ENCODE measurements around the gene ITPR1.

ITPR1 gene

GRCh38 chr3:4750306-4750968 lies 257.3 kb downstream of the ITPR1 start:
- Histone ChIP-seq H3K27me3 (ENCODE audit: insufficient read depth, insufficient read length) (no peaks in the 10 kb centered on the region), H3K9me3 (ENCODE audit: insufficient read depth, low read length) (no peaks in the 10 kb centered on the region), H3K4me1 (ENCODE audit: insufficient read depth, insufficient read length) (peaks cover 2% of the 10 kb centered on the region), H3K9ac (ENCODE audit: insufficient read length, low read depth) (no peak overlapping the region), H3K4me3 (ENCODE audit: insufficient read length, low read depth) (no peak overlapping the region), H3K36me3 (ENCODE audit: insufficient read depth, insufficient read length, low read length) (no peaks in the 10 kb centered on the region)
- TF ChIP-seq SUZ12 (IDR thresholded peaks at IDR 0.05; ENCODE audit: extremely low read depth, insufficient read depth, insufficient read length), result no peak
- TF ChIP-seq YY1 (IDR thresholded peaks at IDR 0.05; ENCODE audit: insufficient read depth, insufficient read length), result no peak
- TF ChIP-seq ZNF274 (IDR thresholded peaks at IDR 0.05; ENCODE audit: low read depth, low read length), result no peak
- no peak for DNase-seq (ENCODE audit: low read depth, low spot score)

GRCh38 chr3:4751029-4751501 lies 257.9 kb downstream of the ITPR1 start:
- H3K36me3 ChIP-seq (ENCODE audit: insufficient read depth, insufficient read length, low read length), result no peaks in the 10 kb centered on the region
- peaks cover 2% of the 10 kb centered on the region for H3K4me1 ChIP-seq (ENCODE audit: insufficient read depth, insufficient read length)
- no peak overlapping the region for H3K4me3 ChIP-seq (ENCODE audit: insufficient read length, low read depth)
- H3K27me3 ChIP-seq (ENCODE audit: insufficient read depth, insufficient read length), result no peaks in the 10 kb centered on the region
- H3K9ac ChIP-seq (ENCODE audit: insufficient read length, low read depth), result no peak overlapping the region
- no peaks in the 10 kb centered on the region for H3K9me3 ChIP-seq (ENCODE audit: insufficient read depth, low read length)
- TF ChIP-seq ZNF274 (IDR thresholded peaks at IDR 0.05; ENCODE audit: low read depth, low read length) (no peak), SUZ12 (IDR thresholded peaks at IDR 0.05; ENCODE audit: extremely low read depth, insufficient read depth, insufficient read length) (no peak), YY1 (IDR thresholded peaks at IDR 0.05; ENCODE audit: insufficient read depth, insufficient read length) (no peak)
- no peak for DNase-seq (ENCODE audit: low read depth, low spot score)

GRCh38 chr3:4751502-4752101 lies 258.5 kb downstream of the ITPR1 start:
- Histone ChIP-seq H3K9ac (ENCODE audit: insufficient read length, low read depth) (no peak overlapping the region), H3K36me3 (ENCODE audit: insufficient read depth, insufficient read length, low read length) (no peaks in the 10 kb centered on the region), H3K4me1 (ENCODE audit: insufficient read depth, insufficient read length) (peaks cover 2% of the 10 kb centered on the region), H3K4me3 (ENCODE audit: insufficient read length, low read depth) (no peak overlapping the region), H3K9me3 (ENCODE audit: insufficient read depth, low read length) (no peaks in the 10 kb centered on the region), H3K27me3 (ENCODE audit: insufficient read depth, insufficient read length) (no peaks in the 10 kb centered on the region)
- no peak for DNase-seq (ENCODE audit: low read depth, low spot score)
- no peak for TF ChIP-seq YY1 (IDR thresholded peaks at IDR 0.05; ENCODE audit: insufficient read depth, insufficient read length)
- TF ChIP-seq SUZ12 (IDR thresholded peaks at IDR 0.05; ENCODE audit: extremely low read depth, insufficient read depth, insufficient read length), result no peak
- TF ChIP-seq ZNF274 (IDR thresholded peaks at IDR 0.05; ENCODE audit: low read depth, low read length), result no peak

GRCh38 chr3:4752201-4753072 lies 259.3 kb downstream of the ITPR1 start:
- TF ChIP-seq ZNF274 (IDR thresholded peaks at IDR 0.05; ENCODE audit: low read depth, low read length), result no peak
- no peak for TF ChIP-seq YY1 (IDR thresholded peaks at IDR 0.05; ENCODE audit: insufficient read depth, insufficient read length)
- no peak for TF ChIP-seq SUZ12 (IDR thresholded peaks at IDR 0.05; ENCODE audit: extremely low read depth, insufficient read depth, insufficient read length)
- H3K4me1 ChIP-seq (ENCODE audit: insufficient read depth, insufficient read length), result peaks cover 2% of the 10 kb centered on the region
- DNase-seq (ENCODE audit: low read depth, low spot score), result no peak
- no peak overlapping the region for H3K4me3 ChIP-seq (ENCODE audit: insufficient read length, low read depth)
- H3K9ac ChIP-seq (ENCODE audit: insufficient read length, low read depth), result no peak overlapping the region
- no peaks in the 10 kb centered on the region for H3K27me3 ChIP-seq (ENCODE audit: insufficient read depth, insufficient read length)
- no peaks in the 10 kb centered on the region for H3K36me3 ChIP-seq (ENCODE audit: insufficient read depth, insufficient read length, low read length)
- H3K9me3 ChIP-seq (ENCODE audit: insufficient read depth, low read length), result no peaks in the 10 kb centered on the region

GRCh38 chr3:4753073-4753691 lies 260.0 kb downstream of the ITPR1 start:
- no peaks in the 10 kb centered on the region for H3K36me3 ChIP-seq (ENCODE audit: insufficient read depth, insufficient read length, low read length)
- TF ChIP-seq ZNF274 (IDR thresholded peaks at IDR 0.05; ENCODE audit: low read depth, low read length) (no peak), SUZ12 (IDR thresholded peaks at IDR 0.05; ENCODE audit: extremely low read depth, insufficient read depth, insufficient read length) (no peak), YY1 (IDR thresholded peaks at IDR 0.05; ENCODE audit: insufficient read depth, insufficient read length) (no peak)
- DNase-seq (ENCODE audit: low read depth, low spot score), result no peak
- H3K4me1 ChIP-seq (ENCODE audit: insufficient read depth, insufficient read length), result peaks cover 2% of the 10 kb centered on the region
- H3K27me3 ChIP-seq (ENCODE audit: insufficient read depth, insufficient read length), result no peaks in the 10 kb centered on the region
- H3K9ac ChIP-seq (ENCODE audit: insufficient read length, low read depth), result no peak overlapping the region
- no peak overlapping the region for H3K4me3 ChIP-seq (ENCODE audit: insufficient read length, low read depth)
- no peaks in the 10 kb centered on the region for H3K9me3 ChIP-seq (ENCODE audit: insufficient read depth, low read length)

GRCh38 chr3:4754180-4755086 lies 261.3 kb downstream of the ITPR1 start:
- Histone ChIP-seq H3K4me3 (ENCODE audit: insufficient read length, low read depth) (no peak overlapping the region), H3K4me1 (ENCODE audit: insufficient read depth, insufficient read length) (peaks cover 2% of the 10 kb centered on the region), H3K36me3 (ENCODE audit: insufficient read depth, insufficient read length, low read length) (no peaks in the 10 kb centered on the region), H3K9ac (ENCODE audit: insufficient read length, low read depth) (no peak overlapping the region), H3K27me3 (ENCODE audit: insufficient read depth, insufficient read length) (no peaks in the 10 kb centered on the region), H3K9me3 (ENCODE audit: insufficient read depth, low read length) (no peaks in the 10 kb centered on the region)
- no peak for DNase-seq (ENCODE audit: low read depth, low spot score)
- TF ChIP-seq ZNF274 (IDR thresholded peaks at IDR 0.05; ENCODE audit: low read depth, low read length) (no peak), SUZ12 (IDR thresholded peaks at IDR 0.05; ENCODE audit: extremely low read depth, insufficient read depth, insufficient read length) (no peak), YY1 (IDR thresholded peaks at IDR 0.05; ENCODE audit: insufficient read depth, insufficient read length) (no peak)
